C1 segment of cervical spinal cord (tissue), 14 donors: ENCODE data around the gene HBS1L.

Experiments
- DNase-seq, 14 donors: peaks; one replicate each; lab custom pipeline; 2025; lab: John Stamatoyannopoulos, UW

HBS1L gene

GRCh38 chr6:134999107-134999506 is 55.5 kb downstream of the HBS1L start:
- no peak for DNase-seq

GRCh38 chr6:134997133-134997995 is 57.3 kb downstream of the HBS1L start:
- no peak for DNase-seq

GRCh38 chr6:134995536-134995935 is 59.1 kb downstream of the HBS1L start:
- DNase-seq: no peak

- no peak for DNase-seq
Measured at GRCh38 chr6:134994431-134994830, 60.2 kb downstream of the HBS1L start.

GRCh38 chr6:134992155-134992554 is 62.5 kb downstream of the HBS1L start:
- DNase-seq: no peak

GRCh38 chr6:134990262-134990661 is 64.4 kb downstream of the HBS1L start:
- DNase-seq: no peak

GRCh38 chr6:134984821-134985220 is 69.8 kb downstream of the HBS1L start:
- no peak for DNase-seq

GRCh38 chr6:134983823-134984222 is 70.8 kb downstream of the HBS1L start:
- no peak for DNase-seq

- DNase-seq: no peak
Measured at GRCh38 chr6:134982161-134982560, 72.5 kb downstream of the HBS1L start.

GRCh38 chr6:134980846-134981245 is 73.8 kb downstream of the HBS1L start:
- no peak for DNase-seq

GRCh38 chr6:134979142-134979541 is 75.5 kb downstream of the HBS1L start:
- no peak for DNase-seq

- no peak for DNase-seq
Measured at GRCh38 chr6:134974370-134974769, 80.3 kb downstream of the HBS1L start.

GRCh38 chr6:134967711-134968110 is 86.9 kb downstream of the HBS1L start:
- DNase-seq: no peak

GRCh38 chr6:134964451-134965203 is 90.0 kb downstream of the HBS1L start:
- DNase-seq: no peak

GRCh38 chr6:134962421-134962820 is 92.2 kb downstream of the HBS1L start:
- no peak for DNase-seq

- no peak for DNase-seq
Measured at GRCh38 chr6:134961366-134961765, 93.3 kb downstream of the HBS1L start.

GRCh38 chr6:134959603-134960002 is 95.0 kb downstream of the HBS1L start:
- DNase-seq: no peak

- DNase-seq: no peak
Measured at GRCh38 chr6:134956676-134957075, 97.9 kb downstream of the HBS1L start.

- DNase-seq: no peak
Measured at GRCh38 chr6:134956032-134956431, 98.6 kb downstream of the HBS1L start.

GRCh38 chr6:134954272-134955000 is 100.2 kb downstream of the HBS1L start:
- no peak for DNase-seq

- DNase-seq: no peak
Measured at GRCh38 chr6:134951494-134952263, 102.9 kb downstream of the HBS1L start.
